ENCODE results near the gene OARD1. TPM values are rescaled to one million over a fixed set of nuclear protein-coding genes. Genes with fewer than 3 reads are reported as not detected.

OARD1 gene
- total RNA-seq, 3 donors from 2014 or later = 23.0 to 37.4 (median 23.7) TPM

DNA sequence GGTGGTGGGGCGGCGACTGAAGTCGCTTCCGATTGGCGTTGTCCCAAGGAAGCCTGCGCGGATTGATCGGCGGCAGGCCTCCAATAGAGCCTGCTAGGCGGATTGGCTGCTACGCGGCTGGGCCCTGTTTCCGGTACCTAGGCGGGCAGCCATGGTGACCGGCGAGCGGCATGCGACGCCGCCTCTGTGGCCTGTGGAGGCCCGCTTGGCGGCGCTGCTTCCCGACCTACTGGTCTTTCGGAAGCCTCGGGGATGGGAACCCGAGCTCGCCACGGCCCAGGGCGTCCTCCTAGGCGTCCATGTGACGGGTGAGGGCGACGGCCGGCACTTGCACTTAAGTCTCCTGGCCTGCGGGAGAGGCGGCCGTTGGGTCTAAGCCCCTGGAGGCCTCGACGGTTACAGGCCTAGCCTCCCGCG lies 28.7 kb upstream of the OARD1 start:
- Histone ChIP-seq H3K9me3 (no peaks in the 10 kb centered on the region), H3K36me3 (ENCODE audit: low read depth) (peaks cover 16% of the 10 kb centered on the region), H3K4me3 (no peak overlapping the region), H3K4me1 (ENCODE audit: low read depth) (no peaks in the 10 kb centered on the region)
- DNase-seq (peak in 1 of 3 donors; percentile 48), ATAC-seq (no peak)
- TF ChIP-seq, protein P1, sequence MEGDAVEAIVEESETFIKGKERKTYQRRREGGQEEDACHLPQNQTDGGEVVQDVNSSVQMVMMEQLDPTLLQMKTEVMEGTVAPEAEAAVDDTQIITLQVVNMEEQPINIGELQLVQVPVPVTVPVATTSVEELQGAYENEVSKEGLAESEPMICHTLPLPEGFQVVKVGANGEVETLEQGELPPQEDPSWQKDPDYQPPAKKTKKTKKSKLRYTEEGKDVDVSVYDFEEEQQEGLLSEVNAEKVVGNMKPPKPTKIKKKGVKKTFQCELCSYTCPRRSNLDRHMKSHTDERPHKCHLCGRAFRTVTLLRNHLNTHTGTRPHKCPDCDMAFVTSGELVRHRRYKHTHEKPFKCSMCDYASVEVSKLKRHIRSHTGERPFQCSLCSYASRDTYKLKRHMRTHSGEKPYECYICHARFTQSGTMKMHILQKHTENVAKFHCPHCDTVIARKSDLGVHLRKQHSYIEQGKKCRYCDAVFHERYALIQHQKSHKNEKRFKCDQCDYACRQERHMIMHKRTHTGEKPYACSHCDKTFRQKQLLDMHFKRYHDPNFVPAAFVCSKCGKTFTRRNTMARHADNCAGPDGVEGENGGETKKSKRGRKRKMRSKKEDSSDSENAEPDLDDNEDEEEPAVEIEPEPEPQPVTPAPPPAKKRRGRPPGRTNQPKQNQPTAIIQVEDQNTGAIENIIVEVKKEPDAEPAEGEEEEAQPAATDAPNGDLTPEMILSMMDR (IDR thresholded peaks at IDR 0.05) = no peak
- intact Hi-C loops (cut with DNase I, micrococcal nuclease) = no loop called here

DNA sequence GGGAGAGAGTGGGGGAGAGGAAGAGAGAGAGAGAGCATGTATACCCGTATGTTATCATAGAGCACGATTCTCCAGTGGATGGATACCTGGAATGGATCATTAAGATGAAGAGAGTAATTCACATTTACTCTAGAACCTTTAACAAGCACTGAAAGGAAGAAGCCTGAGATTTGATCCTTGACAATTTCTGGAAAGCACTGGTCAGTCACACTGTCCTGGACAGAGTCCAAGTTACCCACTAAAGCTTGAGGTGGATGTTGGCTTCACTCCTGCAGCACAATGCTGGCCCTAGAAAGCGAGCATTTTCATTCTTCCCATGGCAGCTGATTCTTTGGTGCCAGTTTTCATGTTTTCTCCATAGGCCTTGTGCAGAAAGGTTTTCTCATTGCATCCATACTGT lies 26.2 kb upstream of the OARD1 start:
- intact Hi-C loops (cut with DNase I, micrococcal nuclease) = no loop called here
- TF ChIP-seq, protein P1 (IDR thresholded peaks at IDR 0.05) = no peak
- ATAC-seq = no peak
- H3K4me3 ChIP-seq = no peak overlapping the region
- no peaks in the 10 kb centered on the region for H3K4me1 ChIP-seq (ENCODE audit: low read depth)
- no peak for DNase-seq
- peaks cover 16% of the 10 kb centered on the region for H3K36me3 ChIP-seq (ENCODE audit: low read depth)
- H3K9me3 ChIP-seq = no peaks in the 10 kb centered on the region

DNA sequence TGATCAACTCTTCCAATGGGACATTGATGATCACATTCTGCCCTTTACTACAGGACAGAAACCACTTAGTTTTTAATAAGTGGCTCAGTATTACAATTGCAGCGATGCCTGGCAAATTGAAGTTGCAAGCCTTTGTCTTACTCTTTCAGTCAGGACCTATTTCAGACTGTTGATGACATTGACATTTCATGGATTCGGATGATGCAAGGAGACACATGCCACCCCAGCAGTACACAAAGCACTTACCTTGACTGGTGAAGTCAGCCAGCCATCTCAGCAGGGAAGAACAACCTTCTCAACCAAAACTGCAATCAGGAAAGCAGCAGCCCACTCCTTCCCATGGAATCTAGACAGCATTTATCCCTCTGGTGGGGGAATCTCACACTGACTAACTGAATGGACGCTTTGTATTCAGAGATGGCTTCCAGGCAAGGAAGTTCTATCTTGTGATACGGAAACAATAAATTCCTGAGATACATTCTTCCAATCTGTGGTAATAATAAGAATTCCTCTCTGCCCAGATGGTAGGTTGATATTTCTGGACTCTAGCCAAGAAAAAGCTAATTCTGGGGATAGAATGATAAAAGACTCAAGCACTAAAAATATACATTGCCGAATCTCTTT lies 25.4 kb upstream of the OARD1 start:
- TF ChIP-seq, protein P1 (IDR thresholded peaks at IDR 0.05) = no peak
- no peaks in the 10 kb centered on the region for H3K4me1 ChIP-seq (ENCODE audit: low read depth)
- no peak for ATAC-seq
- intact Hi-C loops (cut with DNase I, micrococcal nuclease) = no loop called here
- no peak for DNase-seq
- no peaks in the 10 kb centered on the region for H3K9me3 ChIP-seq
- H3K36me3 ChIP-seq (ENCODE audit: low read depth) = peaks cover 16% of the 10 kb centered on the region
- no peak overlapping the region for H3K4me3 ChIP-seq

DNA sequence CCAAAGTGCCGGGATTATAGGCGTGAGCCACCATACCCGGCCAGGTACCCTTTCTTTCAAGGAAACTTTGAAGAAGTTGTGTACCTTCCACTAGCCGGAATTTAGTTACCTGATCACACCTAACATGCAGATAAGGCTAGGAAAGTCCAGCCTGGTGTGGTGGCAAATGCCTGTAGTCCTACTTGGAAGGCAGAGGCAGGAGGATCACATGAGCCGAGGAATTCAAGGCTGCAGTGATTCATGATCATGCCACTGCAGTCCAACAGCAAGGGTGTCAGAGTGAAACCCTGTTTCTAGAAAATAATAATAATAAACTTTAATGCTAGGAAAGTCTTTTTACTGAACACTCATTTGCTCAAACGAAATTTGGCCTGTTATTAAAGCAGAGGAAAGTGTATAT lies 21.6 kb upstream of the OARD1 start:
- intact Hi-C loops (cut with DNase I, micrococcal nuclease) = no loop called here
- DNase-seq (no peak), ATAC-seq (no peak)
- no peak overlapping the region for H3K4me3 ChIP-seq
- no peaks in the 10 kb centered on the region for H3K9me3 ChIP-seq
- TF ChIP-seq, protein P1 (IDR thresholded peaks at IDR 0.05) = no peak
- peaks cover 25% of the 10 kb centered on the region for H3K36me3 ChIP-seq (ENCODE audit: low read depth)
- no peaks in the 10 kb centered on the region for H3K4me1 ChIP-seq (ENCODE audit: low read depth)

DNA sequence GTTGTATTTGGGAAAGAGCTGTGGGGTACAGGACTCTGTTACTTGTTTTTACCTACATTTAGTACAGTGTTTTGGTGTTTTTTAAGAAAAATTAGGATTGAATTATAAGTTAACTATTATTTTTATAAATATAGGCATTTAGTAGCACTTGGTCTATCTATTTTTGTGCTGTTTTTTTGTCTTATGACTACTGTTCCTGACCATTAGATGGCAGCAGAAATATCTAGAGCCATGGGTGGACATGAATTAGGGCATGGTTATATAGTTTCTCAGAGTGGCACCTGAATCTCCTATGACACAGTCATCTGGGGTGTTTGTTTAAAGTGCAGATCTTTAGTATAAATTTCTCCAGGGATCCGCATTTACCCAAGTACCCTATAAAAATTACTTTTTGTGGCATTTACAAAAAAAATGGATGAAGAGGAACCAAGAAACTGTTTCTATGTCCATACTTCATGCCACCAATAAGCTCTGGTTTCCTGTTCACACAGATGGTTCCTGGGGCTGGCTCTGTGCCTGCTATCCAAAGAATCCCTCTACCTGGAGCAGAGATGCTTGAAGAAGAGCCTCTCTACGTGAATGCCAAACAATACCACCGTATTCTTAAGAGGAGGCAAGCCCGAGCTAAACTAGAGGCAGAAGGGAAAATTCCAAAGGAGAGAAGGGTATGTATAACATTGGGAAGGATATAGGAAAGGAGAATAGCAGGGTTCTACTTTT lies 20.4 kb upstream of the OARD1 start:
- intact Hi-C loops (cut with DNase I, micrococcal nuclease) = no loop called here
- ATAC-seq (no peak), DNase-seq (no peak)
- H3K9me3 ChIP-seq = no peaks in the 10 kb centered on the region
- H3K4me1 ChIP-seq (ENCODE audit: low read depth) = no peaks in the 10 kb centered on the region
- H3K36me3 ChIP-seq (ENCODE audit: low read depth) = peaks cover 18% of the 10 kb centered on the region
- H3K4me3 ChIP-seq = no peak overlapping the region
- TF ChIP-seq, protein P1 (IDR thresholded peaks at IDR 0.05) = no peak
